GM21360 (cell line): ENCODE data around the gene CRYBB3.

Source experiments
- ATAC-seq: cut with Tn5 transposase; IDR thresholded peaks from one replicate; pipeline ENCODE4 v1.9.1; 2021; ENCODE audit warnings: mild to moderate bottlenecking, moderate library complexity; ENCODE audit not compliant: unreplicated experiment

CRYBB3 gene

DNA sequence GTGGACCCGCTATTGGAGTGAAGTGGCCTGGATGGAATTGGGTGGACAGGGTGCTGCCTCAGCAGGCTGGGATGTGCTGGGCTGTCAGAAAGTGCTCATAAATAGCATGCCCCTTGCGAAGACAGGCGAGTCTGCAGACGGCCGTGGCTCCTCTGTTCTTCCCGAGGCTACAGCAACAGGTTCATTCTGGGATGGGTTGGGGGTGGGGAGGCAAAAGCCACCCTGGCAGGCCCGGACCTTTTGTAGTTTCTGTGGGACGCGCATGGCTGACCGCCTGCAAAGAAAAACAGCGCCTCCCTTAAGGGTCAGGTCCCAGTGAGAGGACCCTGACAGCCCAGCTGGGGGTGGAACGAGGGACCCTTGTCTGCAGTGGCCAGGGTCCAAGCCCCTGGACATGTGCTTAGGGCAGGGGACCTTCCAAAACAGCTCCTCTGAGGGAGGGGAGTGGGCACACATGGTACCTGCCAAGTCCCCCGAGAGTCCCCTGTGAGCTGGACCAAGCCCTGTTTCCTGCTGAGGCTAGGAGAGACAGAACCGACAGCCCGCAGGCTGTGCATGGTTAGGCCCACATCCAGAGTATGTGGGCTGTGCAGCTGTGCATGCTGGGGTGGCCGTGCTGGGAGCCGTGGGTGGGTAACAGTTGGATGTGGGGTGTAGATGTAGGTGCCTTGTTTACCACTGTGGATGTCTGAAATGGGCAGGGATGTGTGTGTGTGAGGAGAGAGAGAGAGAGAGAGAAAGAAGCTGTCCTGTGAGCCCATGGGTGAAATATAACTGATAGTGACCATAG is at the start of gene CRYBB3:
CRYBB3 (plus strand) TSS at position 128 of the 790 bp plus-strand sequence. CDS start 1,539 bp downstream, outside the sequence.
- no peak for ATAC-seq

DNA sequence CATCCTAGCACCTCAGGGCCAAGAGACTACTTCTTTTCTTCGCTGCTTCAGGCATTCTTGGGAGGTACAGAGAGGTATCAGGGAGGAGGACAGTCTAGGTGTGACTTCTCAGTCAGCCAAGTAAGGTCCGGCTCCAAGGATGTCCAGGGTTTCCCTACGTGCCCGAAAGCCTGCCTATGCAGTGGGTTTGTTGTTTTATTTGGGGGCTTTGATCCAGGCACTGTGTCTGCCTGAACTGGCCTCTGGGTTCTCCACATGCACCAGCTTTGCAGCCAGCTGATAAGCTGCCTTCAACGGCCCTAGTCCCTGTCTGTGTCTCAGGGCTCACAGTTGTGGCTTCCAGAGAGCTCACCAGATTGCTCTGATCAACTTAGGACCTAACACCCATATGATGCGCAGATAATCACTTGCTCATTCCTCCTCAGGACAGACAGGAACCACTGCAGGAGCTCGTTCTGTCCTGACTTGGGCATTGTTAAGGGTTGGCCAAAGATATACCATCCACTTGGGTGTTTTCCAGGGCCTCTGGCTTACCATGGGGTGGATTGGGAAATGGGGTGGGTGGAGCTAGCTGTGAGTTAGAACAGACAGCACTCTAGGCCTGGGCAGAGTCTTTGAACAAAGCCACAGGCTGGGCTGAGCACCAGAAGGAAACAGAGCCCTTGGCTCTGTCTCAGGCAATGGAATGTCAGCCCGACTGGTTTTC is 45.5 kb upstream of the CRYBB3 start:
- ATAC-seq: no peak

GRCh38 chr22:25154667-25154999 is 45.0 kb upstream of the CRYBB3 start:
- no peak for ATAC-seq

GRCh38 chr22:25156736-25157135 is 42.9 kb upstream of the CRYBB3 start:
- no peak for ATAC-seq

GRCh38 chr22:25159028-25159427 is 40.6 kb upstream of the CRYBB3 start:
- no peak for ATAC-seq

- ATAC-seq: no peak
Observed at GRCh38 chr22:25160120-25160996, 39.3 kb upstream of the CRYBB3 start.

GRCh38 chr22:25161017-25161915 is 38.4 kb upstream of the CRYBB3 start:
- no peak for ATAC-seq

DNA sequence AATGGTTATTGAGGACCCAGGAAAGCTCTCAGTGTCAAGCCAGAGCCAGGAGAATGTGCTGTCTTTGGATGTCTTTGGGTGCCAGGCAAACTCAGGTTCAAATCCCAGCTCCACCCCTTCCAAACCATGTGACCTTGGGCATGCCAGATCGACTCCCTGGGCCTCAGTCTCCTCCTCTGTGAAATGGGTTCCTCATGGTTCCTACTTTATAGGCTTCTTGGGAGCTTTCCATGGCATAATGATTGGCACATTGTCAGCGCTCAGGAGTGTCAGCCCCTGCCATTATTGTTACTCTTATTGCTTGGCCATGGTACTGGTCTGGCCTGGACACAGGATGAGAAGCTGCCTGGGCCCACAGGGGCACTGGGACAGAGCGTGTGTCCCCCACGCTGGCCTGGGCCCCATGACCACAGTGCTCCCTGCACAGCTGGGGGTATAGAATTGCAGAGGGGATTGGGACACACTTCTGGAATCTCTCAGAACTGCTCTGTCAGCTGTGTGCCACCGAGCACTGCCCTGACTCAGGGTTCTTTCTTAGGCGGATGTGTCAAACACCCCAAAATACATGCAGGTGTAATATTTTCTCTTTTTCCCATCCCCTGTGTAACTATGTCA is 37.6 kb upstream of the CRYBB3 start:
- no peak for ATAC-seq

DNA sequence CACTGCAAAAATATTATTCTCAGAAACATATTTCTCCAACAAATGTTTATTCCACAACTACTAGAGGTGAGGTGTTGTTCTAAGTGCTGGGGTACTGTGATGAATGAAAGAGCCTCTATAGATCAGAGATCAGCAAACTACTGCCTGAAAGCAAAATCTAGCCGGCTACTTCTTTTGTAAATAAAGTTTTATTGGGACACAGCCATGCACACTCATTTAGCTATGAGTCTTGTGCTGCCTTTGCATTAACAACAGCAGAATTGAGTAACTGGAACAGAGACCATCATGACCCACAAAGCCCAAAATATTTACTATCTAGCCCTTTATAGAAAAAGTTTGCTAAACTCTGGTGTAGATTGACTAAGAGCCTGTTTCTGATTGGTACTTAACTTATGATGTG is 37.1 kb upstream of the CRYBB3 start:
- no peak for ATAC-seq

DNA sequence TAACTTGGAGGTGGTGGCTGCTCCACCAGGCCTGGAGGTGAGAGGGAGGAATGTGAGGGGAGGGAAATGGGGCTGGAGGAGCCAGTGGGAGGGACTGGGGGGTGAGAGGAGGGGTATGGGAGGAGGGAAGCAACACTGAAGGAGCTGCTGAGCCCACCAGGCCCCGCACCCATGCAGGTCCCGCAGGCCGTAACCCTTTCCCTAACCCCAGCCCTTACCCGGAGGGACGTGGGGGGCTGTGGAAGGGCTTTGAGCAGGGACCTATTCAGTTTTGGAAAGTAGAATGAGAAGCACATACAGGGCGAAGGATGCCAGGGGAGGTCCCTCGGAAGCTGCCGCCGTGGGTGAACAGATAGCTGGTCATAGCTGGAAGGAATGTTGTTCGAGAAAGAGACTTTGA is 33.9 kb upstream of the CRYBB3 start:
- ATAC-seq: no peak

DNA sequence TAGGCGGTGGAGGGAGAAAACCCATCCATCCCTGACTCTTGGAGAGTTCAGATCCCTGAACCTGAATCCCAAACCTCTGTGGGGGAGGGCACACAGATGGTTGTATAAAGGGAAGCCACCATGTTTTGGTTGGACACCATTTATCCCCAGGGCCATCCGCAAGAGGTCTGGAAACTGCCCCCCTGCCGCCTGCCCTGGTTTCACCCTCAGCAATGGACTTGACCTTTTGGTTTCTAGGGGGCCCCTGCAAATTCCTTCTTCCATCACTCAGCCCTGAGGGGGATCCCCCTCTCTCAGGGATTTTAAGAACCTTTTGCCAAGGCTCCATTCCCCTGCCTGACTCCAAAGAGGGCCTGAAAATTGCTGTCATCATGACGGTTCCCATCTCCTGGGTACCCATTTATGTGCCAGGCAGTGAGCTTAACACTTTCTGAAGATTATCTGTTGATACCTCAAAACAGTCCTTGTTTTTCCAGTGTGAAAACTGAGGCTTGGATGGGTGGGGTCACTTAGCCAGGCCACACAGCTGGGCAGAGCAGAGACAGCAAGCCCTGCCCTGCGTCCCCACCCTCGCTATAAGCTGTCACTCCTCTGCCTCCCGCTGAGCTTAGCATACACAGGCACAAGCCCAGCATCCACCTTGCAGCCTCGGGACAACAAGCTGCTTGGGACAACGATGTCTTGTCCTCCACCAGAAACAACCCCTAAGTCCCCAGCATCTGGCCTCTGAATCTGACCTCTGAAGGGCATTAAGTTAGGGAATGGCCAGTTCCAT is 33.2 kb upstream of the CRYBB3 start:
- ATAC-seq: no peak

DNA sequence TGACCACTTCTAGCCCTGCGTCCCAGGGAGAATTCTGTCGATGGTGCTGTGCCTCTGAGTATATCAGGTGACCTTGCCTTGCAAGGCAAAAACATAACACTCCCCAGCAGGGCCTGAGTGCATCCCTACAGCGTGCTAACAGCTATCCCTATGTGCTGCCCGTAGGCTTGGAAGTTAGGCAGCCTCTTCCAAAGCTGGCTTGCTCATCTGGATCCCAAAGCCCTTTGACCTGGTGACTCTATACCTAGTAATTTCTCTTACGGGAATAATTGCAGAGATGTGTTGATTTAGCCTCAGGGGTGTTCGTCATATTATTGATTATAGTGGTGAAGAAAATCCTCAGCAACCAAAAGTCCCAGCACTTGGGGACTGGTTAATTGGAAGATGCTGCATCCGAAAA is 32.6 kb upstream of the CRYBB3 start:
- ATAC-seq: no peak

- no peak for ATAC-seq
Observed at GRCh38 chr22:25167834-25168601, 31.6 kb upstream of the CRYBB3 start.

- no peak for ATAC-seq
Observed at GRCh38 chr22:25169278-25170031, 30.2 kb upstream of the CRYBB3 start.

DNA sequence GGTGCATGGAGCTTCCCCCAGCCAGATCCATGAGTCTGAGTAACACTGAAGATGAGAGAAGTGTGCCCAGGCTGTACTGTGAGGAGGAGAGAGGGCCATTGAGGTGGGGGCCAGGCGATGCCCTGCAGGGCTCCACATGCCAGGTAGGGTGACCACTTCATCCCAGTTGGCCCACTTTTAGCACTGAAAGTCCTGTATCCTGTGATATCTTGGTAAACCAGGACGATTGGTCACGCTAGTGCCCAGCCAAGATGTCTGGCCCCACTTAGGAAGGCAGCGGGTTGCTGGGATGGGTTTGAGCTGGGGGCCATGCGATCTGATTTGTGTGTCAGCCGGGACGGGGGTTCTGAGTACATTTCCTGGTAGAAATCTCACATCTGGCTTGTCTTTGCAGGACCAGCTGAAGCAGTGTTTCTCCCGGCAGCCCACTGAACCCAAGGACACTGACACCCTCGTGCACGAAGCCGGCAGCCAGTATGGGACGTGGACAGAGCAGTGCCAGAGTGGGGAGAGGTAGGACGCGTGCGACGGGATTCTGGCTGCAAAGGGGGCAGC is 29.2 kb upstream of the CRYBB3 start:
- ATAC-seq: no peak

DNA sequence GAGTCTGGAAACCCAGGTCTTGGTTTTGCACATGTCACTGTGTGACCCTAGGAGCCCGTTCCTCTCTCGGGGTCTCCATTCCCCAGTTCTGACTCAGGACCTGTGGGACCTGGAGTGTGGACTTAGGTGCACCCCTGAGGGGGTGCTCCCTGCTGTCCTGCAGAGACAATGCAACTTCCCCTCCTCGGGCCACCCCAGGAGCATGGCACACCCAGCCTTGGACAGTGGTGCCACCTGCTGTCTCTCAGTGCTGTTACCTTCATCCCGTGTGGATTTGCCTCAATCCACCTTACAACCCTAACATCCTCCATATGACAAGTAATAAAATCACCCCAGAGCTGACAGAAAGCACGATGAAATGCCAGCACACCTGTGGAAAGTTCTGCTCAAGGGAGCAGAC is 27.5 kb upstream of the CRYBB3 start:
- ATAC-seq: no peak

DNA sequence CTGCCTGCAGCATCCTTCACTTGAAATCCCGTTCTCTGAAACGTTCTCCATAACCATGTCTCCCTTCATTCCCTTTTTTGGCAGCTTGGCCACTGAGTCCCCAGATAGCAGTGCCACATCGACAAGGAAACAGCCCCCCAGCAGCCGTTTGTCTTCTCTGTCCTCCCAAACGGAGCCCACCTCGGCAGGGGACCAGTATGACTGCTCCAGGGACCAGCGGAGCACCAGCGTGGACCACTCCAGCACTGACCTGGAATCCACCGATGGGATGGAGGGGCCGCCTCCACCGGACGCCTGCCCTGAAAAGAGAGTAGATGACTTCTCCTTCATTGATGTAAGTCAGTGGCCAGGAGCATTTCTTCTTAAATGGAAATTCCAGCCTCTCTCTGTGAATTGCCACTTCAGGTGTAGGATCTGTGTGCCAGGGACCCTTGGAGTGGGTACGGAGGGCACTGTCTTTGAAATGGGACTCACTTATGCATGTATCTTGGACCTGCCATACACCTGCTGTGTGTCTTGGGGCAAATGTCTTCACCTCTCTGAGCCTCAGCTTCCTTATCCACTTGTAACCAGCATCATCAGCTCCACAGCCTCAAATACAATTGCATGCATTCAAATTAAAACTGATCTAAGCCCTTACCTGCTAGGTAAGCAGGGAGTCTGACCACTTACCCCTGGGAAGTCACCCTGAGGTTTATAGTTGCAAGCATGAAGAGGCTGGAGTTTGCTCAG is 25.3 kb upstream of the CRYBB3 start:
- ATAC-seq: no peak
